Tibial artery (tissue), 4 donors: ENCODE results near the gene IDS.
"Not testable (repeated sequence)": the region's sequence is repeated elsewhere in the genome, so short reads cannot be mapped to it uniquely, and the experiment has no call there.

Source experiments
- DNase-seq, 2 donors: peaks; one replicate each; pipeline ENCODE4 v3.0.0-alpha.2; 2019
- H3K27ac ChIP-seq, 2 donors: fragments of 200-600 bp; sonication (generic) in 1 of 2; 1 replicate in 1 of 2; 2 replicates in 1 of 2; pipeline ENCODE4 v1.5.1; 2018 to 2019; ENCODE audit warnings: mild to moderate bottlenecking in 1 of 2
- H3K27me3 ChIP-seq, 2 donors: fragments of 200-600 bp; sonication (generic) in 1 of 2; one replicate each; pipeline versions ENCODE4 v1.5.1 to v1.6.0; 2016 to 2019
- H3K36me3 ChIP-seq, 3 donors: fragments of 200-600 bp; sonication (generic) in 2 of 3; one replicate each; pipeline ENCODE4 v1.5.1; 2016 to 2019; ENCODE audit warnings: mild to moderate bottlenecking in 2 of 3
- H3K4me1 ChIP-seq, 4 donors: fragments of 200-600 bp; sonication (generic) in 2 of 4; 1 replicate in 3 of 4; 2 replicates in 1 of 4; pipeline ENCODE4 v1.5.1; 2016 to 2019
- H3K4me3 ChIP-seq, 2 donors: fragments of 200-600 bp; sonication (generic) in 1 of 2; 1 replicate in 1 of 2; 2 replicates in 1 of 2; pipeline ENCODE4 v1.5.1; 2018 to 2019; ENCODE audit warnings: mild to moderate bottlenecking in 2 of 2
- H3K9me3 ChIP-seq, 3 donors: fragments of 200-600 bp; sonication (generic) in 1 of 3; one replicate each; pipeline ENCODE4 v1.5.1; 2016 to 2019
- intact Hi-C: fragments of 100-400 bp; cut with DNase I; formaldehyde crosslinking; loops from one replicate; pipeline ENCODE4 v1.15.0; 2023; ENCODE audit warnings: low total_unique reads
- TF ChIP-seq, protein P1 (sequence below), 2 experiments: fragments of 200-600 bp in 1 of 2; fragments of 450-650 bp in 1 of 2; IDR thresholded peaks; one replicate each; pipeline ENCODE4 v1.5.1; 2017 to 2019; ENCODE audit warnings: antibody characterized with exemption in 2 of 2, mild to moderate bottlenecking in 1 of 2, moderate library complexity in 1 of 2

Gene IDS

DNA sequence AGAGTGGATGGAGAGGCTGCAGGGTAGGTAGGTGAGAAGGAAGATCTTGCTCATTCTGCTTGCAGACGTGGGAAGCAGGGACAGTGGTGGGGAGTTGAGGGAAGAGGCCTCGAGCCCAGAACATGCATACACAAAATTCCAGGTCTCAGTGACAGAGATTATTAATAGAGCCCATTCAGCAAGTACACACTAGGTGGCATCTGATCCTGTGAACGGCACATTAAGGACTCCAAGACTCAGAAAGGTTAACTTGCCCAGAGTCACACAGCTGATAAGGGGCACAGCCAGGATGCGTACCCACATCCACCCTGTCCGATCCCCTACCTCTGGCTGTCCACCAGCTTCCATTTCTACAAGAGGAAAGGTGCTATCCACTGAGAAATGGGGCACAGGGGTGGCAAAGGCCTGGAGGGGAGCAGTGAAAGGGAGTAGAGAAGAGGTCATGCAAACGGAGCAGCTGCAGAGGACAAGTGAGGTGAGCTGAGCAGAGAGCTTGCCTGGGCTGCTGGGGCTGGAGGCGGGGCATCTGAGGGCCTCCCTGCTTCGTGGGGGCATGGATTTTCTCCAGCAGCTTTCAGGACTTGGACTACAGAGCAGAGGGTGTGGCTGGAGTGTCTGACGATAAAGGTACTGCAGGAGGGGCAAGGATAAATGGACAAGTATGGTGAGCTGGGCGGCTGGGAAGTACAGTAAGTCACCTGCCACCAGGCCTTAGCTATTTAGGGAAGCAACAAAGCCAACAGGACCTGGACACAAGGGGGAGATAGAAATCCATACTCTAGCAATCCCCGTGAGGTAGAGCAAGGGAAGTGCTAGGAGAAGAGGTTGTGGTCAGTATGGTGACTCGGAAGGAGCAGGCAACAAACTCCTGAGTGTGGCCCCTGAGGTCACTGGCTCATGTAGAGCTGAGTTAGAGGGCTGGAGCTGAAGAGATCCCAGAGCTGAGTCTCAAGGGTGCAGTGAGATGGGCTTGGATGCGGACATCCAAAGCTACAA, 11.2 kb downstream of the IDS start:
- intact Hi-C loops, result no loop called here
- Histone ChIP-seq H3K4me1 (peaks cover 0 to 4% (median 0%) of the 10 kb centered on the region in 4 donors), H3K36me3 (peaks cover 56 to 98% (median 85%) of the 10 kb centered on the region in 3 donors), H3K27ac (no peak overlapping the region), H3K4me3 (no peak overlapping the region), H3K27me3 (no peaks in the 10 kb centered on the region), H3K9me3 (no peaks in the 10 kb centered on the region)
- DNase-seq, result no peak
- TF ChIP-seq, protein P1, sequence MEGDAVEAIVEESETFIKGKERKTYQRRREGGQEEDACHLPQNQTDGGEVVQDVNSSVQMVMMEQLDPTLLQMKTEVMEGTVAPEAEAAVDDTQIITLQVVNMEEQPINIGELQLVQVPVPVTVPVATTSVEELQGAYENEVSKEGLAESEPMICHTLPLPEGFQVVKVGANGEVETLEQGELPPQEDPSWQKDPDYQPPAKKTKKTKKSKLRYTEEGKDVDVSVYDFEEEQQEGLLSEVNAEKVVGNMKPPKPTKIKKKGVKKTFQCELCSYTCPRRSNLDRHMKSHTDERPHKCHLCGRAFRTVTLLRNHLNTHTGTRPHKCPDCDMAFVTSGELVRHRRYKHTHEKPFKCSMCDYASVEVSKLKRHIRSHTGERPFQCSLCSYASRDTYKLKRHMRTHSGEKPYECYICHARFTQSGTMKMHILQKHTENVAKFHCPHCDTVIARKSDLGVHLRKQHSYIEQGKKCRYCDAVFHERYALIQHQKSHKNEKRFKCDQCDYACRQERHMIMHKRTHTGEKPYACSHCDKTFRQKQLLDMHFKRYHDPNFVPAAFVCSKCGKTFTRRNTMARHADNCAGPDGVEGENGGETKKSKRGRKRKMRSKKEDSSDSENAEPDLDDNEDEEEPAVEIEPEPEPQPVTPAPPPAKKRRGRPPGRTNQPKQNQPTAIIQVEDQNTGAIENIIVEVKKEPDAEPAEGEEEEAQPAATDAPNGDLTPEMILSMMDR (IDR thresholded peaks at IDR 0.05), result no peak

DNA sequence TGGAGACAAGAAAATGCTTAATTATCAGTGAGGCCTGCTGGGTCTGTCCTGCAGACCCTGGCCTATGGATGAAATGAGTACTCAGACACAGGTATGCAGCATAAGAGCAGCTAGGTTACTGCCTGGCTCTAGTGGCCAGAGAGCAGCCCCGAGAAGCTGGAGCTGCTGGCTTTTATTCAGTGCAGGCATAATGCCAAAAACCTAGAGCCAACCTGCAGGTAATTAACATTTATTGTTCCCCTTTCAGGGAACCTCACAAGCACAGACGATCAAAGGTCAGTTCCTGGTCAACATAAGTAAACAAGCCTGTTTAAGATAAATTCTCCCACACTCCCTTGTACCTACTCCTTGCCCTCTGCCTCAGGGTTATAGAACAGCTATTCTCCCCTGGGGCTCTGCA, 13.3 kb downstream of the IDS start:
- no peaks in the 10 kb centered on the region for H3K27me3 ChIP-seq
- H3K36me3 ChIP-seq, result peaks cover 45 to 90% (median 81%) of the 10 kb centered on the region in 3 donors
- no peak overlapping the region for H3K27ac ChIP-seq
- TF ChIP-seq, protein P1 (IDR thresholded peaks at IDR 0.05), result no peak
- H3K9me3 ChIP-seq, result no peaks in the 10 kb centered on the region
- intact Hi-C loops, result no loop called here
- DNase-seq, result no peak
- H3K4me1 ChIP-seq, result peaks cover 0 to 4% (median 0%) of the 10 kb centered on the region in 4 donors
- no peak overlapping the region for H3K4me3 ChIP-seq

DNA sequence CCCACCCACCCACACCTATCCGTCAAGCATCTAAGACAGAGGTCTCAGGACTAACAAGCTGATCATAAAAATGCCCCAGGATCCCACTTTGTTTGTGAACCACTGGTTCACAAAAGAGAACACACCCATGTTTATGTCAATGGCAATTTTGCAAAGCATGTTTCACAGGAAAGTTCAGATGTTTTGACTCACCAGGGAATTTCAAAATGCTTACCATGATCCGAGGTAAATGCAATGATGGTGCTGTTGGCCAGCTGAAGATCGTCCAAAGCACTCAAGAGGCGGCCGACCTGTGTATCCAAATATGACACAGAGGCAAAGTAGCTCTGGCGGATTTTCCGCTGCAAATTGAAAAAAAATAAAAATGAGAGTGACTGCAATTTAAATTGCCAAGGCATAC, 15.0 kb downstream of the IDS start:
- Histone ChIP-seq H3K27me3 (no peaks in the 10 kb centered on the region), H3K4me3 (no peak overlapping the region), H3K9me3 (no peaks in the 10 kb centered on the region), H3K36me3 (peaks cover 43 to 90% (median 83%) of the 10 kb centered on the region in 3 donors), H3K27ac (no peak overlapping the region), H3K4me1 (no peaks in the 10 kb centered on the region)
- intact Hi-C loops, result no loop called here
- TF ChIP-seq, protein P1 (IDR thresholded peaks at IDR 0.05), result no peak
- DNase-seq, result no peak

DNA sequence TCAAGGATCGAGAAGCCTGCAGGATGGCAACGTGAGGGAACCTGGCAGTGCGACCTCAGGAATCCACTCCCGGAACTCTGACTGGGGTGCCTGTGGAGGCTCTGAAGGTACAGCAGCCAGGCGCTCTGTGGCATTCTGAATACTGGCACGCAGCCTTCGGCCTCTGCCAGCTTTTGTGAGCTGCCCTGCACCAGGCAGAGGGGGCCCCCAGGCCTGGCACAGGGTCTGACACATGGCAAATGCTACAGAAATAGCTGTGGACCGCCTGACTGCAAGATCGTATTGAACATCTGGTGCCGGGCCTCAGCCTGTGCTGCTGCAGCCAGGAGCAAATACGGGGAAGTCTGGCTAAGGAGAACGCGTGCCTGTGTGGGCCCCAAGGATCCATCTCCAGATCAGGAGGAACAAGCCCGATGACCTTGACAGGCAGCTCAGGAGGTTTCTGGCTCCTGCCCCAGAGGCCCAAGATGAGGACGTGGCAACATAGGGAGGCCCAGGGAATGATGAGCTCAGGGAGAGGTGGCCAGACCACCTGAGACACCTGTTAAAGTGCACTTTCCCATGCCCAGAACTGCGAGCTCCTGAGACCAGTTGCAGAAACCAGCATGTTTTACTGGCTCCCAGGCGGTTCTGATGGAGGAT, 16.6 kb downstream of the IDS start:
- H3K4me1 ChIP-seq, H3K27ac ChIP-seq, intact Hi-C loops, H3K27me3 ChIP-seq, H3K4me3 ChIP-seq, H3K9me3 ChIP-seq, DNase-seq: not testable (repeated sequence)
- H3K36me3 ChIP-seq, result peaks cover 30 to 79% (median 75%) of the 10 kb centered on the region in 3 donors

DNA sequence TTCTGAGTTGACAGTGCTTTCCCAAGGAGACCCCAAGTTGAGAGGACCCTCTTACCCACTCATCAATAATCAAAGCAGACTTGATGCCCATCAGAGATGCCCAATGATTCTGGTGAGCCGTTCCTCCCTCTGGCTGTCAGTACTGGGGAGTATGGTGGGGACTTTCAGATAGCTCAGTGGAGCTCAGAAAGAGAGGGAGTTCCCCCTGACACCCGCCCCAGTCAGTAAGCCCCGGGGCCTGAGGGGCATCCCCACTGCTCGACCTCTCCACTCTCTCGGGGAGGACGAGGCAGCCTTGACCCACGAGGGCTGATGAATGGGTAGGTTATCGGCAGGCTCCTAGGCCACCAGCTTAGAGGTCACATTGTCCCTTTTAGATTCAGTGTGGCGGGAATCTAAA, 17.1 kb downstream of the IDS start:
- H3K36me3 ChIP-seq, result peaks cover 26 to 77% (median 70%) of the 10 kb centered on the region in 3 donors
- H3K27me3 ChIP-seq, DNase-seq, H3K4me3 ChIP-seq, H3K9me3 ChIP-seq, intact Hi-C loops, H3K4me1 ChIP-seq, H3K27ac ChIP-seq: not testable (repeated sequence)

DNA sequence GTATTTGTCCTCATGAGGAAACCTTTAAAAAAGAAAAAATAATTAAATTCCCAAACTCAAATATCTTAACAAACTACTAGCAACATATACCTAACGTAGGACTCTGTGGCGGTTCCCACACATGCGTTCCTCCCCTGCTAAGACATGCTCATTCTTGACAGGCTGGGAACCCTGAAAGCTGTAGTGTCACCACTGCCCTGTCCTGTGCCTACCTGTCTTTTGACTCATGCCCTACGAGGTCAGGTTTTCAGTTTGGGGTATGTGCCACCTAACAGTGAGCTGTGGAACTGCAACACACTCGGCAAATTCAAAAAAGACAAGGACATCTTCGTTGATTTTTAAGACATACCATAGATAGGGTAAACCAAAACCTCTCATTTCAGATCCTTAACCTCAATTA, 17.8 kb downstream of the IDS start:
- intact Hi-C loops, result no loop called here
- TF ChIP-seq, protein P1 (IDR thresholded peaks at IDR 0.05), result no peak
- DNase-seq, result no peak
- no peak overlapping the region for H3K4me3 ChIP-seq
- H3K9me3 ChIP-seq, result no peaks in the 10 kb centered on the region
- peaks cover 26 to 77% (median 63%) of the 10 kb centered on the region in 3 donors for H3K36me3 ChIP-seq
- H3K27me3 ChIP-seq, result no peaks in the 10 kb centered on the region
- no peaks in the 10 kb centered on the region for H3K4me1 ChIP-seq
- no peak overlapping the region for H3K27ac ChIP-seq
